ENCODE results near the gene CDS2.
"Not testable (repeated sequence)": the region's sequence is repeated elsewhere in the genome, so short reads cannot be mapped to it uniquely, and the experiment has no call there.

Gene CDS2

GRCh38 chr20:5126512-5127203 lies at the start of gene CDS2:
TSS of gene CDS2 (plus strand) at chr20:5127008. CDS start at chr20:5127093, 85 bp downstream.
- DNase-seq = peak; percentile 100

- peak; percentile 42 for DNase-seq
Observed at GRCh38 chr20:5077761-5078387, 48.9 kb upstream of the CDS2 start.

GRCh38 chr20:5078399-5078958 lies 48.3 kb upstream of the CDS2 start:
- DNase-seq = peak; percentile 64

GRCh38 chr20:5080384-5080877 lies 46.4 kb upstream of the CDS2 start:
- DNase-seq = no peak

- DNase-seq = no peak
Observed at GRCh38 chr20:5085380-5085779, 41.4 kb upstream of the CDS2 start.

GRCh38 chr20:5088688-5089087 lies 38.1 kb upstream of the CDS2 start:
- DNase-seq = no peak

GRCh38 chr20:5090191-5090590 lies 36.6 kb upstream of the CDS2 start:
- DNase-seq = no peak

- no peak for DNase-seq
Observed at GRCh38 chr20:5091902-5092301, 34.9 kb upstream of the CDS2 start.

- no peak for DNase-seq
Observed at GRCh38 chr20:5092765-5093339, 34.0 kb upstream of the CDS2 start.

- no peak for DNase-seq
Observed at GRCh38 chr20:5095454-5095853, 31.4 kb upstream of the CDS2 start.

- no peak for DNase-seq
Observed at GRCh38 chr20:5095931-5096330, 30.9 kb upstream of the CDS2 start.

GRCh38 chr20:5096463-5096862 lies 30.3 kb upstream of the CDS2 start:
- no peak for DNase-seq

GRCh38 chr20:5099009-5099408 lies 27.8 kb upstream of the CDS2 start:
- DNase-seq = not testable (repeated sequence)

GRCh38 chr20:5099909-5100308 lies 26.9 kb upstream of the CDS2 start:
- not testable (repeated sequence) for DNase-seq

GRCh38 chr20:5100684-5101347 lies 26.0 kb upstream of the CDS2 start:
- DNase-seq = peak; percentile 83

GRCh38 chr20:5104479-5104878 lies 22.3 kb upstream of the CDS2 start:
- no peak for DNase-seq

- no peak for DNase-seq
Observed at GRCh38 chr20:5109276-5109675, 17.5 kb upstream of the CDS2 start.

- no peak for DNase-seq
Observed at GRCh38 chr20:5113615-5113986, 13.2 kb upstream of the CDS2 start.

- DNase-seq = no peak
Observed at GRCh38 chr20:5114403-5114802, 12.4 kb upstream of the CDS2 start.

GRCh38 chr20:5116875-5117274 lies 9.9 kb upstream of the CDS2 start:
- no peak for DNase-seq

- no peak for DNase-seq
Observed at GRCh38 chr20:5118220-5119142, 8.3 kb upstream of the CDS2 start.

- no peak for DNase-seq
Observed at GRCh38 chr20:5119143-5119434, 7.7 kb upstream of the CDS2 start.
